Prostate gland (tissue), 2 donors: ENCODE results near the gene ARHGAP26. TPM values are rescaled to one million over a fixed set of nuclear protein-coding genes. Genes with fewer than 3 reads are reported as not detected.

Experiments
- DNase-seq: peaks from one replicate; pipeline ENCODE4 v3.0.0-alpha.2; 2019; ENCODE audit warnings: low spot score
- H3K27ac ChIP-seq, 2 donors: fragments of 200-600 bp; sonication (generic); 2 replicates each; pipeline ENCODE4 v1.5.1; 2017 to 2019
- H3K27me3 ChIP-seq: fragments of 200-600 bp; sonication (generic); replicated peaks from 2 replicates; pipeline ENCODE4 v1.5.1; 2019; ENCODE audit not compliant: insufficient read depth
- H3K36me3 ChIP-seq, 2 donors: fragments of 200-600 bp; sonication (generic); 1 replicate in 1 of 2; 2 replicates in 1 of 2; pipeline versions ENCODE4 v1.5.1 to v1.8.1; 2017 to 2019
- H3K4me1 ChIP-seq: fragments of 200-600 bp; sonication (generic); replicated peaks from 2 replicates; pipeline ENCODE4 v1.5.1; 2019
- H3K4me3 ChIP-seq, 2 donors: fragments of 200-600 bp; sonication (generic); 2 replicates each; pipeline ENCODE4 v1.5.1; 2017 to 2019
- H3K9me3 ChIP-seq: fragments of 200-600 bp; sonication (generic); 2 replicates; pipeline ENCODE4 v1.5.1; 2017
- CTCF ChIP-seq, 4 experiments: fragments of 200-600 bp in 2 of 4; fragments of 450-650 bp in 2 of 4; sonication (generic) in 2 of 4; IDR thresholded peaks; 1 replicate in 3 of 4; 2 replicates in 1 of 4; pipeline ENCODE4 v1.5.1; 2016 to 2019; ENCODE audit warnings: antibody characterized with exemption in 4 of 4, mild to moderate bottlenecking in 2 of 4, moderate library complexity in 2 of 4
- POLR2A ChIP-seq: fragments of 450-650 bp; IDR thresholded peaks from one replicate; pipeline ENCODE4 v1.6.1; 2016; ENCODE audit warnings: antibody characterized with exemption, mild to moderate bottlenecking
- POLR2AphosphoS5 ChIP-seq: sonication (generic); formaldehyde crosslinking; IDR thresholded peaks from one replicate; pipeline ENCODE4 v1.6.1; 2017; ENCODE audit warnings: antibody characterized with exemption
- WGBS: methylation state at CpG from one replicate; pipeline ENCODE4 v1.1.5; 2018; 5-methylcytosine and 5-hydroxymethylcytosine counted together
- intact Hi-C: fragments of 100-400 bp; cut with DNase I; formaldehyde crosslinking; loops from one replicate; pipeline ENCODE4 v1.14.2; 2022
- total RNA-seq, 2 donors: library from RNA; depleted of rRNA; stranded (reverse); fragments of >200 nt; gene quantifications; one replicate each; pipeline ENCODE4 v1.1.0, GENCODE V29; 2016

The ARHGAP26 gene
- total RNA-seq, 2 donors from 2014 or later = 11.7 to 39.8 TPM

GRCh38 chr5:142942901-142943300, 172.7 kb downstream of the ARHGAP26 start:
- TF ChIP-seq CTCF (IDR thresholded peaks at IDR 0.05) (no peak), POLR2AphosphoS5 (peak; percentile 39), POLR2A (no peak)
- Histone ChIP-seq H3K27ac (no peak overlapping the region), H3K9me3 (no peaks in the 10 kb centered on the region), H3K36me3 (no peaks in the 10 kb centered on the region), H3K27me3 (no peaks in the 10 kb centered on the region), H3K4me1 (no peaks in the 10 kb centered on the region), H3K4me3 (no peak overlapping the region)
- 60% methylated on average over 4 of the region's 4 CpGs for WGBS
- intact Hi-C loops = no loop called here
- DNase-seq = no peak

DNA sequence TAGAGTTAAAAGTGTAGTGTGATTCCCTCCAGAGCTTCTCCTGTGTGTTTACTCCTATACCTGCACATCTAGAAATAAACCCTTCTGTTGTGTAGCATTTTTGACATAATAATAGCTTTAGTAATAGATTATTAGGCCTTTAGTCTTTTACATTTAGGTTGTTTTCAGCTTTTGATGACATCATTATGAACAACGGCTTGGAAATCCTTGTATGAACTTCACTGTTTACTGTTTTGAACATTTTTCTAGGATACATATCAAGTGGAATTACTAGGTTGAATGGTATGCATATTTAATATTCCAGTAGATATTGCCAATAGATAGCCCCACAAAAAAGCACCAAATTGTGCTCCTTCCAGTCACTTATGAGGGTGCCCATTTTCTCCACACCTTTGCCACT, 174.0 kb downstream of the ARHGAP26 start:
- DNase-seq = no peak
- no peaks in the 10 kb centered on the region for H3K9me3 ChIP-seq
- no peak for TF ChIP-seq POLR2AphosphoS5
- TF ChIP-seq CTCF (IDR thresholded peaks at IDR 0.05) = no peak
- no peak for TF ChIP-seq POLR2A
- H3K27me3 ChIP-seq = no peaks in the 10 kb centered on the region
- H3K4me1 ChIP-seq = no peaks in the 10 kb centered on the region
- WGBS = 72% methylated on average over 1 of the region's 1 CpG
- H3K36me3 ChIP-seq = no peaks in the 10 kb centered on the region
- intact Hi-C loops = no loop called here
- H3K27ac ChIP-seq = no peak overlapping the region
- no peak overlapping the region for H3K4me3 ChIP-seq

GRCh38 chr5:142945321-142945720, 175.1 kb downstream of the ARHGAP26 start:
- 74% methylated on average over 3 of the region's 3 CpGs for whole genome bisulfite sequencing
- TF ChIP-seq POLR2AphosphoS5 (no peak), CTCF (IDR thresholded peaks at IDR 0.05) (no peak), POLR2A (no peak)
- H3K9me3 ChIP-seq = no peaks in the 10 kb centered on the region
- DNase-seq = no peak
- no peaks in the 10 kb centered on the region for H3K4me1 ChIP-seq
- H3K36me3 ChIP-seq = no peaks in the 10 kb centered on the region
- no peak overlapping the region for H3K4me3 ChIP-seq
- H3K27ac ChIP-seq = no peak overlapping the region
- intact Hi-C loops = no loop called here
- no peaks in the 10 kb centered on the region for H3K27me3 ChIP-seq

DNA sequence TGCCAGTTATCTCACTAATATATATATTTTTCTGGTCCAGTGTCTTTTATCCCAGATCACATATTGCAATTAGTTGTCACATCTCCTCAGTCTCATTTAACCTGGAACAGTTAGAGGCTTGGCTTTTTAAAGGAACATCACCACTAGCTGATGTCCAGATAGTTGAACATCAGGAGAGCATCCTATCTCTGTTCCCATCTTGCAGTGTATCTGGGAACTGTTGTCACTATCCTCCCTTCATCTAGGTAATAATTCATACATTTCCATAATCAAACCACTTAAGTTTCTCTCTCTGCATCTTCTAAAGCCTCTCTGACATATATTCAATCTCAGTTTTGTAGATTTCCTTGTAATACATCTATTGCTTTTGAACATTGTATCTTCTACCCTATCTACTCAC, 175.7 kb downstream of the ARHGAP26 start:
- H3K27me3 ChIP-seq = no peaks in the 10 kb centered on the region
- H3K27ac ChIP-seq = no peak overlapping the region
- no peaks in the 10 kb centered on the region for H3K36me3 ChIP-seq
- TF ChIP-seq POLR2A (no peak), POLR2AphosphoS5 (no peak), CTCF (IDR thresholded peaks at IDR 0.05) (no peak)
- intact Hi-C loops = no loop called here
- H3K9me3 ChIP-seq = no peaks in the 10 kb centered on the region
- DNase-seq = no peak
- H3K4me3 ChIP-seq = no peak overlapping the region
- no peaks in the 10 kb centered on the region for H3K4me1 ChIP-seq

DNA sequence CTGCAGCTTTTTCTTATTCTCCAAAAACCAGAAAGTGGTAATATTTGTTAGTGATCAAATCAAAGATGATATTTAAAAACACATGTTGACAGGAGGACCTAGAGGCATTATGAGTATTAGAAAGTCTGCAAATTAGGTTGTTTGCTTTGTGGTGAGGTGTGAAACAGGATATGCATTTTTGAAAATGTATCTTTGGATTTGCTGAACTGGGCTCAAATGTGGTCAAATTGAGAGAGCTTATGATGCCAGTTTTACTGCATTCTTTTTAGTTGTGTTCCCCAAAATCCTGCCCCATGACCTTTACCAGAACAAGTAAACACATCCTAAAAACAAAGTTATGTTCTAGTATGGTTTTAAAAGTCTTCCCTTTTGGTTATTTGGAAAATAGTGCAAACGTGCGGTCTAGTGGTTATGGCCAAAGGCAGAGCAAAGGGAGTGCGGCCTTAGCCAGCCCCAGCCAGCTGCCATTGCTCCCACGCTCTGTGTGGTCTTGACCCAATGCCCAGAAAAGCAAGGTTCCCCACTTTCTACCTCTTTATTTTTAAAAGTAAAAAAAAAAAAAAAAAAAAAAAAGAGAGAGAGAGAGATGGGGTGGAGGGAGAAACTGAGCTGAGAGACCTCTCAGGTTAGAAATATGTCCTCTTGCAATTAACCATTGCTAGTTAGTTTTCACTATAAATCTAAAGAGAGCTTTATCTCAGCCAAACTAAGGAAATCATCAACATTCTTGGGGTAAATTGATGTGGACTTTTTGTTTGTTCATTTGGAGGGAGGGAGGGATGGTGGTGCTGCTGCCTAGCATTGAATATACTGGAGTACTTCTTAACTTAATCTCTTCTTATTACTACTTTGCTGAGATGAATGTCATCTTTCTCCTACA, 176.6 kb downstream of the ARHGAP26 start:
- Histone ChIP-seq H3K4me3 (no peak overlapping the region), H3K27me3 (no peaks in the 10 kb centered on the region), H3K9me3 (no peaks in the 10 kb centered on the region), H3K27ac (no peak overlapping the region), H3K4me1 (no peaks in the 10 kb centered on the region), H3K36me3 (no peaks in the 10 kb centered on the region)
- intact Hi-C loops = no loop called here
- DNase-seq = no peak
- TF ChIP-seq POLR2AphosphoS5 = no peak
- no peak for TF ChIP-seq POLR2A
- no peak for TF ChIP-seq CTCF (IDR thresholded peaks at IDR 0.05)
- WGBS = 90% methylated on average over 4 of the region's 4 CpGs
